Mononuclear cell (primary cell): Measurements from ENCODE around the gene SMARCAL1. TPM values are rescaled to one million over a fixed set of nuclear protein-coding genes. Genes with fewer than 3 reads are reported as not detected.
"Not testable (repeated sequence)": the region's sequence is repeated elsewhere in the genome, so short reads cannot be mapped to it uniquely, and the experiment has no call there.

ENCODE experiments used
- H3K27me3 ChIP-seq: 2 replicates; pipeline ENCODE4 v1.6.0; 2011; ENCODE audit warnings: low read length, control low read depth; ENCODE audit not compliant: insufficient read depth
- H3K4me1 ChIP-seq: 2 replicates; pipeline ENCODE4 v1.5.1; 2011; ENCODE audit warnings: mild to moderate bottlenecking, low read length, control low read depth; ENCODE audit not compliant: insufficient read depth
- H3K4me3 ChIP-seq: 2 replicates; pipeline ENCODE4 v1.5.1; 2011; ENCODE audit warnings: mild to moderate bottlenecking, low read length, moderate library complexity
- H3K9me3 ChIP-seq: 2 replicates; pipeline ENCODE4 v1.5.1; 2011; ENCODE audit warnings: low read depth, mild to moderate bottlenecking, control low read depth, low read length
- total RNA-seq: library from RNA; depleted of rRNA; stranded (reverse); fragments of >200 nt; gene quantifications from one replicate; pipeline ENCODE4 v1.2.3, GENCODE V29; 2012

SMARCAL1 gene
- total RNA-seq, 1 donor = 2.6 TPM

GRCh38 chr2:216505133-216506106, 93.1 kb downstream of the SMARCAL1 start:
- Histone ChIP-seq H3K4me3 (no peak overlapping the region), H3K27me3 (no peaks in the 10 kb centered on the region), H3K4me1 (peaks cover under 1% of the 10 kb centered on the region), H3K9me3 (no peaks in the 10 kb centered on the region)

GRCh38 chr2:216507220-216508160, 95.2 kb downstream of the SMARCAL1 start:
- Histone ChIP-seq H3K27me3 (no peaks in the 10 kb centered on the region), H3K9me3 (no peaks in the 10 kb centered on the region), H3K4me1 (no peaks in the 10 kb centered on the region), H3K4me3 (no peak overlapping the region)

- no peaks in the 10 kb centered on the region for H3K27me3 ChIP-seq
- no peaks in the 10 kb centered on the region for H3K9me3 ChIP-seq
- H3K4me1 ChIP-seq = no peaks in the 10 kb centered on the region
- H3K4me3 ChIP-seq = no peak overlapping the region
Observed at GRCh38 chr2:216508229-216508628, 95.9 kb downstream of the SMARCAL1 start.

GRCh38 chr2:216516730-216517350, 104.6 kb downstream of the SMARCAL1 start:
- Histone ChIP-seq H3K27me3 (no peaks in the 10 kb centered on the region), H3K4me3 (no peak overlapping the region), H3K9me3 (no peaks in the 10 kb centered on the region), H3K4me1 (no peaks in the 10 kb centered on the region)

GRCh38 chr2:216517447-216518225, 105.4 kb downstream of the SMARCAL1 start:
- Histone ChIP-seq H3K27me3 (no peaks in the 10 kb centered on the region), H3K9me3 (no peaks in the 10 kb centered on the region), H3K4me1 (no peaks in the 10 kb centered on the region), H3K4me3 (no peak overlapping the region)

GRCh38 chr2:216518566-216519119, 106.4 kb downstream of the SMARCAL1 start:
- H3K9me3 ChIP-seq = not testable (repeated sequence)

GRCh38 chr2:216519154-216519762, 107.0 kb downstream of the SMARCAL1 start:
- H3K9me3 ChIP-seq = no peaks in the 10 kb centered on the region
- H3K4me3 ChIP-seq = no peak overlapping the region
- H3K4me1 ChIP-seq = no peaks in the 10 kb centered on the region

More at GRCh38 chr2:216518566-216519119, 106.4 kb downstream of the SMARCAL1 start:
- H3K27me3 ChIP-seq, H3K4me3 ChIP-seq, H3K4me1 ChIP-seq: not testable (repeated sequence)

GRCh38 chr2:216520112-216520511, 107.8 kb downstream of the SMARCAL1 start:
- Histone ChIP-seq H3K9me3 (no peaks in the 10 kb centered on the region), H3K4me1 (no peaks in the 10 kb centered on the region), H3K4me3 (no peak overlapping the region), H3K27me3 (no peaks in the 10 kb centered on the region)

More at GRCh38 chr2:216519154-216519762, 107.0 kb downstream of the SMARCAL1 start:
- no peaks in the 10 kb centered on the region for H3K27me3 ChIP-seq

GRCh38 chr2:216522892-216523502, 110.7 kb downstream of the SMARCAL1 start:
- no peak overlapping the region for H3K4me3 ChIP-seq
- H3K9me3 ChIP-seq = no peaks in the 10 kb centered on the region
- no peaks in the 10 kb centered on the region for H3K27me3 ChIP-seq
- no peaks in the 10 kb centered on the region for H3K4me1 ChIP-seq

GRCh38 chr2:216525972-216526371, 113.7 kb downstream of the SMARCAL1 start:
- no peaks in the 10 kb centered on the region for H3K9me3 ChIP-seq
- no peak overlapping the region for H3K4me3 ChIP-seq
- no peaks in the 10 kb centered on the region for H3K4me1 ChIP-seq
- no peaks in the 10 kb centered on the region for H3K27me3 ChIP-seq

- no peak overlapping the region for H3K4me3 ChIP-seq
- H3K9me3 ChIP-seq = no peaks in the 10 kb centered on the region
- H3K27me3 ChIP-seq = no peaks in the 10 kb centered on the region
- no peaks in the 10 kb centered on the region for H3K4me1 ChIP-seq
Observed at GRCh38 chr2:216526939-216527338, 114.7 kb downstream of the SMARCAL1 start.

GRCh38 chr2:216527600-216527999, 115.3 kb downstream of the SMARCAL1 start:
- H3K9me3 ChIP-seq = no peaks in the 10 kb centered on the region

GRCh38 chr2:216532562-216532961, 120.3 kb downstream of the SMARCAL1 start:
- peaks cover 9% of the 10 kb centered on the region for H3K4me1 ChIP-seq
- H3K4me3 ChIP-seq = no peak overlapping the region
- no peaks in the 10 kb centered on the region for H3K9me3 ChIP-seq
- no peaks in the 10 kb centered on the region for H3K27me3 ChIP-seq

More at GRCh38 chr2:216527600-216527999, 115.3 kb downstream of the SMARCAL1 start:
- Histone ChIP-seq H3K27me3 (no peaks in the 10 kb centered on the region), H3K4me3 (no peak overlapping the region), H3K4me1 (no peaks in the 10 kb centered on the region)
